ENCODE results near the gene PSMF1. TPM values are rescaled to one million over a fixed set of nuclear protein-coding genes. Genes with fewer than 3 reads are reported as not detected.

Gene PSMF1
- total RNA-seq, 1 donor from 2014 or later = 131 TPM

- Histone ChIP-seq H3K27me3 (ENCODE audit: low read depth) (no peaks in the 10 kb centered on the region), H3K4me1 (peaks cover 63% of the 10 kb centered on the region), H3K36me3 (peaks cover 58% of the 10 kb centered on the region), H3K4me3 (peak overlapping the region; percentile 9), H3K9me3 (no peaks in the 10 kb centered on the region), H3K27ac (peak overlapping the region; percentile 53)
- intact Hi-C loops (cut with DNase I) = no loop called here
- peak; percentile 63 for DNase-seq
- TF ChIP-seq CTCF (IDR thresholded peaks at IDR 0.05) = no peak
- ATAC-seq = peak in 1 of 2 donors; percentile 20
These were observed 4.2 kb downstream of the PSMF1 start for GRCh38 chr20:1122388-1123315.

GRCh38 chr20:1123666-1124065 lies 5.3 kb downstream of the PSMF1 start:
- no peak for DNase-seq
- Histone ChIP-seq H3K9me3 (no peaks in the 10 kb centered on the region), H3K36me3 (peaks cover 68% of the 10 kb centered on the region), H3K27me3 (ENCODE audit: low read depth) (no peaks in the 10 kb centered on the region), H3K4me1 (peaks cover 59% of the 10 kb centered on the region), H3K4me3 (no peak overlapping the region), H3K27ac (no peak overlapping the region)
- no peak for TF ChIP-seq CTCF (IDR thresholded peaks at IDR 0.05)
- intact Hi-C loops (cut with DNase I) = no loop called here
- no peak for ATAC-seq

- Histone ChIP-seq H3K27ac (no peak overlapping the region), H3K4me3 (no peak overlapping the region), H3K4me1 (peaks cover 54% of the 10 kb centered on the region), H3K9me3 (no peaks in the 10 kb centered on the region), H3K36me3 (peaks cover 76% of the 10 kb centered on the region), H3K27me3 (ENCODE audit: low read depth) (no peaks in the 10 kb centered on the region)
- intact Hi-C loops (cut with DNase I) = no loop called here
- TF ChIP-seq CTCF (IDR thresholded peaks at IDR 0.05) = no peak
- no peak for DNase-seq
- no peak for ATAC-seq
These were observed 6.0 kb downstream of the PSMF1 start for GRCh38 chr20:1124421-1124820.

- Histone ChIP-seq H3K4me1 (peaks cover 45% of the 10 kb centered on the region), H3K4me3 (no peak overlapping the region), H3K9me3 (no peaks in the 10 kb centered on the region), H3K36me3 (peaks cover 81% of the 10 kb centered on the region), H3K27me3 (ENCODE audit: low read depth) (no peaks in the 10 kb centered on the region), H3K27ac (no peak overlapping the region)
- TF ChIP-seq CTCF (IDR thresholded peaks at IDR 0.05) = no peak
- DNase-seq (no peak), ATAC-seq (no peak)
- intact Hi-C loops (cut with DNase I) = no loop called here
These were observed 6.9 kb downstream of the PSMF1 start for GRCh38 chr20:1125277-1125676.

GRCh38 chr20:1127840-1128239 lies 9.4 kb downstream of the PSMF1 start:
- intact Hi-C loops (cut with DNase I) = no loop called here
- Histone ChIP-seq H3K4me3 (no peak overlapping the region), H3K27ac (no peak overlapping the region), H3K4me1 (peaks cover 32% of the 10 kb centered on the region), H3K9me3 (no peaks in the 10 kb centered on the region), H3K27me3 (ENCODE audit: low read depth) (no peaks in the 10 kb centered on the region), H3K36me3 (peaks cover 93% of the 10 kb centered on the region)
- DNase-seq (no peak), ATAC-seq (no peak)
- TF ChIP-seq CTCF (IDR thresholded peaks at IDR 0.05) = no peak
